ENCODE data around the gene FEV. TPM values are rescaled to one million over a fixed set of nuclear protein-coding genes. Genes with fewer than 3 reads are reported as not detected.

The FEV gene
- total and polyA plus RNA-seq, 10 donors = not detected

- DNase-seq = no peak
- intact Hi-C loops (cut with DNase I; ENCODE audit: low total_unique reads) = no loop called here
- Histone ChIP-seq H3K27ac (no peak overlapping the region), H3K4me3 (peak overlapping the region in 3 of 8 donors; percentile 7 to 37 (median 13)), H3K27me3 (replicated peaks in 1 of 7) (peaks cover 19 to 100% (median 100%) of the 10 kb centered on the region in 7 donors), H3K4me1 (peaks cover 27 to 54% (median 45%) of the 10 kb centered on the region in 6 donors), H3K36me3 (no peaks in the 10 kb centered on the region), H3K9me3 (no peaks in the 10 kb centered on the region)
- WGBS, 5 donors = 3 to 6% (median 4%) methylated on average over 26 to 49 of the region's 49 CpGs
- TF ChIP-seq POLR2AphosphoS5 (IDR thresholded peaks at IDR 0.05) (no peak), POLR2A (IDR thresholded peaks at IDR 0.05) (no peak)
- TF ChIP-seq, protein P1, sequence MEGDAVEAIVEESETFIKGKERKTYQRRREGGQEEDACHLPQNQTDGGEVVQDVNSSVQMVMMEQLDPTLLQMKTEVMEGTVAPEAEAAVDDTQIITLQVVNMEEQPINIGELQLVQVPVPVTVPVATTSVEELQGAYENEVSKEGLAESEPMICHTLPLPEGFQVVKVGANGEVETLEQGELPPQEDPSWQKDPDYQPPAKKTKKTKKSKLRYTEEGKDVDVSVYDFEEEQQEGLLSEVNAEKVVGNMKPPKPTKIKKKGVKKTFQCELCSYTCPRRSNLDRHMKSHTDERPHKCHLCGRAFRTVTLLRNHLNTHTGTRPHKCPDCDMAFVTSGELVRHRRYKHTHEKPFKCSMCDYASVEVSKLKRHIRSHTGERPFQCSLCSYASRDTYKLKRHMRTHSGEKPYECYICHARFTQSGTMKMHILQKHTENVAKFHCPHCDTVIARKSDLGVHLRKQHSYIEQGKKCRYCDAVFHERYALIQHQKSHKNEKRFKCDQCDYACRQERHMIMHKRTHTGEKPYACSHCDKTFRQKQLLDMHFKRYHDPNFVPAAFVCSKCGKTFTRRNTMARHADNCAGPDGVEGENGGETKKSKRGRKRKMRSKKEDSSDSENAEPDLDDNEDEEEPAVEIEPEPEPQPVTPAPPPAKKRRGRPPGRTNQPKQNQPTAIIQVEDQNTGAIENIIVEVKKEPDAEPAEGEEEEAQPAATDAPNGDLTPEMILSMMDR (IDR thresholded peaks at IDR 0.05 in 8 of 11, conservative IDR thresholded peaks at IDR 0.05 in 3 of 11) = no peak
Measured at GRCh38 chr2:218985325-218986091, 524 bp upstream of the FEV start.

DNA sequence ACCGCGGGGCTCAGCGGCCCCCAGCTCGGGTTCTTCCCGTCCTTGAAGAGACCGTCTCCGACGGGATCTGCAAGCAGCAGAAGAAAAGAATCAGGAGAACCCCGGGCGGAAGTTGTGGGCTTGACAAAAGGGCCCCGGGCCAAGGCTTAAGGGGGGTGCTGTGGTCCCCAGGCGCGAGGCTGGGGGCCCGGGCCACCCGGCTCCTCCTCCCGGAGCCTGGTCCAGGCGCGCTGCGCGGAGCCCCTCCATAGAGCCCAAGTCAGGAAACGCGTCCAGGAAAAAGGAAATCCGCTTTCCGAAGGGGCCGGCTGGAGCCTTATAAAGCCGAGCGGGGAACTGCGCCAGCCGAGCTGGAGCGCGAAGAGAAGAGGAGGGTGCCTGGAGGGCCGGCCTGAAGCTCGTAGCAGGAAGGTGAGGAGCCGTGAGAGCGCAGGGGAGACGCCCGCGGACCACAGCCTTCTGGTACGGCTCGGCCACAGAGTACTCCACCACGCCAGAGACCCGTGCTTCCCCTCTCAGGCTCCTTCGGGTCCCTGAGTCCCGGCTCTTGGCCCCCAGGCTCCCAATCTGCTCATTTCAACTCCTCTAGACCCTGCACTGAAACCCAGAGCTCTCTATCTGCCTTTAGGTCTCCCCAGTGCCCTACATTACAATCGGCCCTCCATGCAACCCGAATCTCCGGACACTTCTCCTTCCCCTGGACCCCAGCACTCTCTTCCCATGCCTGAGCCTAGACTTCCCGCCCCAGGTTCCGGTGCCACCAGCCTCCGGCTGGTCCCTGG lies 554 bp downstream of the FEV start:
- peak overlapping the region in 5 of 8 donors; percentile 3 to 37 (median 10) for H3K4me3 ChIP-seq
- H3K4me1 ChIP-seq = peaks cover 33 to 64% (median 53%) of the 10 kb centered on the region in 6 donors
- TF ChIP-seq POLR2A (IDR thresholded peaks at IDR 0.05) = no peak
- no peak for TF ChIP-seq POLR2AphosphoS5 (IDR thresholded peaks at IDR 0.05)
- TF ChIP-seq, protein P1 (IDR thresholded peaks at IDR 0.05 in 8 of 11, conservative IDR thresholded peaks at IDR 0.05 in 3 of 11) = no peak
- H3K27me3 ChIP-seq (replicated peaks in 1 of 7) = peaks cover 19 to 100% (median 93%) of the 10 kb centered on the region in 7 donors
- no peaks in the 10 kb centered on the region for H3K36me3 ChIP-seq
- DNase-seq = no peak
- 0 to 1% (median 1%) methylated on average over 32 to 50 of the region's 50 CpGs for WGBS, 5 donors
- no peak overlapping the region for H3K27ac ChIP-seq
- H3K9me3 ChIP-seq = no peaks in the 10 kb centered on the region
- intact Hi-C loops (cut with DNase I; ENCODE audit: low total_unique reads) = no loop called here

DNA sequence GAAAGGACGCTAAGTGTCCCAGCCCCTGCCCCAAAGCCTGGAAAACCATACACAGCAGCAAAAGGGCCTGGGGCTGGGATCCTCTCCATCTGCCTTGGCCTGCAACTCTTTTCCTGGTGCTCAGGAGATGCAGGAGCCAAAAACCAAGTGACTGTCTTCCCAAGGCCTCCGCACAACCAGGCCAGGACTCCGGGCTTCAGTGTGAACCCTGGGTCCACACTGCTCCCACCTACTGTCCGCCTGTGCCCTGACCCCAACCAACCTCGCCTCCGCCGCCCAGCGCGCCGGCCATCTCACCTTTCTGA lies 1.1 kb downstream of the FEV start:
- Histone ChIP-seq H3K9me3 (no peaks in the 10 kb centered on the region), H3K4me1 (peaks cover 33 to 64% (median 53%) of the 10 kb centered on the region in 6 donors), H3K36me3 (no peaks in the 10 kb centered on the region), H3K27ac (no peak overlapping the region), H3K27me3 (replicated peaks in 1 of 7) (peaks cover 19 to 100% (median 93%) of the 10 kb centered on the region in 7 donors), H3K4me3 (peak overlapping the region in 2 of 8 donors; percentile 13 to 37)
- WGBS, 5 donors = 9 to 18% (median 13%) methylated on average over 2 to 10 of the region's 10 CpGs
- no peak for TF ChIP-seq POLR2AphosphoS5 (IDR thresholded peaks at IDR 0.05)
- DNase-seq = no peak
- intact Hi-C loops (cut with DNase I; ENCODE audit: low total_unique reads) = no loop called here

DNA sequence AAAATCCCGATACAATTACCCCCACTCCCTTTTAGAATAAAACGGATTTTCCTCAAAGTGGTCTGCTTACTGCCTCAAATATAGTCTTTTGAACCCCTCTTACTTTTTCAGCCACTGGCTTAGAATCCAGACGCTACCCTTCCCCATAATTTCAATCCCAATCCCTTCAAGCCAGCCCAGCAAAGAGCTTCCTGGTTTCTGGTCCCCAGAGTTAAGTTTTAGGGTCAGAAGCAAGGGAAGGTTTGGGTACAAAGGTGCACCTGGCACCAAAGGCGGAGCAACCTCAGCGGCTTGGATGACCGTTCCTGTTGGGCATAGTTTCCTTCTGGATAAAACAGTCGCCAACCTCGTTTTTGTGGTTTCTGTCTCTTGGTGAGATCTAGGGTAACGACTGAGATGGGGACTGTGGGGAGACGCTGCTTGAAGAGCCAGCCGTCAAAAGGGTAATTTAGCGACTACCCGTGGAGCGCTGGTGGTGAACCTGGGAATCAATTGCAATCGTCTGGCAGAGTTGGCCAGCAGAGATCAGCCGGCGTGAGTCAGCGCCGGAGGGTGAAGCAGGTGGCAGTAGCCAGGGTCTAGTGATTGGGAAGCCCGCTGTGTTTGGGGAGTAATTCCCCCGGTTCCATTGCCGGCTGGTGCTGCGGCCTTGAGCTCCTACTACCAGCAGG lies 1.6 kb downstream of the FEV start:
- peaks cover 19 to 100% (median 89%) of the 10 kb centered on the region in 7 donors for H3K27me3 ChIP-seq (replicated peaks in 1 of 7)
- H3K4me3 ChIP-seq = peak overlapping the region in 1 of 8 donors; percentile 37
- H3K4me1 ChIP-seq = peaks cover 33 to 64% (median 53%) of the 10 kb centered on the region in 6 donors
- no peak for TF ChIP-seq POLR2AphosphoS5 (IDR thresholded peaks at IDR 0.05)
- TF ChIP-seq, protein P1 (IDR thresholded peaks at IDR 0.05 in 8 of 11, conservative IDR thresholded peaks at IDR 0.05 in 3 of 11) = no peak
- TF ChIP-seq POLR2A (IDR thresholded peaks at IDR 0.05) = no peak
- H3K36me3 ChIP-seq = no peaks in the 10 kb centered on the region
- H3K9me3 ChIP-seq = no peaks in the 10 kb centered on the region
- intact Hi-C loops (cut with DNase I; ENCODE audit: low total_unique reads) = no loop called here
- DNase-seq = no peak
- no peak overlapping the region for H3K27ac ChIP-seq
- WGBS, 5 donors = 6 to 16% (median 9%) methylated on average over 15 to 23 of the region's 23 CpGs
